Chondrocyte (in vitro differentiated cells): ENCODE measurements around the gene SYT6. TPM values are rescaled to one million over a fixed set of nuclear protein-coding genes. Genes with fewer than 3 reads are reported as not detected.

Experiments used
- DNase-seq: peaks from one replicate; pipeline ENCODE4 v3.0.0; 2021; ENCODE audit warnings: mixed read lengths, low spot score
- H3K27ac Mint-ChIP-seq: one replicate; pipeline ENCODE4 v1.8.0; 2021; ENCODE audit warnings: mild to moderate bottlenecking, moderate library complexity, mixed read lengths; ENCODE audit not compliant: unreplicated experiment
- H3K27me3 Mint-ChIP-seq: 2 replicates; pipeline ENCODE4 v1.8.0; 2021; ENCODE audit warnings: low read depth, mixed read lengths
- H3K36me3 Mint-ChIP-seq: 2 replicates; pipeline ENCODE4 v1.8.0; 2021; ENCODE audit warnings: low read depth, mixed read lengths
- H3K4me1 Mint-ChIP-seq: 2 replicates; pipeline ENCODE4 v1.8.0; 2021; ENCODE audit warnings: low read depth, mild to moderate bottlenecking, mixed read lengths
- H3K4me3 Mint-ChIP-seq: one replicate; pipeline ENCODE4 v1.8.0; 2021; ENCODE audit warnings: mild to moderate bottlenecking, moderate library complexity, mixed read lengths; ENCODE audit not compliant: unreplicated experiment
- H3K9me3 Mint-ChIP-seq: 2 replicates; pipeline ENCODE4 v1.8.0; 2021; ENCODE audit warnings: low read depth, mixed read lengths
- total RNA-seq: library from RNA; stranded (reverse); gene quantifications from 3 replicates; pipeline ENCODE4 v1.2.1, GENCODE V29; 2021
- TF ChIP-seq, protein P1 (sequence below): fragments of 200-600 bp; sonication (generic); IDR thresholded peaks from 2 replicates; pipeline ENCODE4 v1.5.0; 2021; ENCODE audit warnings: antibody characterized with exemption, mild to moderate bottlenecking, moderate library complexity

SYT6 gene
- total RNA-seq, 1 donor from 2014 or later = not detected

DNA sequence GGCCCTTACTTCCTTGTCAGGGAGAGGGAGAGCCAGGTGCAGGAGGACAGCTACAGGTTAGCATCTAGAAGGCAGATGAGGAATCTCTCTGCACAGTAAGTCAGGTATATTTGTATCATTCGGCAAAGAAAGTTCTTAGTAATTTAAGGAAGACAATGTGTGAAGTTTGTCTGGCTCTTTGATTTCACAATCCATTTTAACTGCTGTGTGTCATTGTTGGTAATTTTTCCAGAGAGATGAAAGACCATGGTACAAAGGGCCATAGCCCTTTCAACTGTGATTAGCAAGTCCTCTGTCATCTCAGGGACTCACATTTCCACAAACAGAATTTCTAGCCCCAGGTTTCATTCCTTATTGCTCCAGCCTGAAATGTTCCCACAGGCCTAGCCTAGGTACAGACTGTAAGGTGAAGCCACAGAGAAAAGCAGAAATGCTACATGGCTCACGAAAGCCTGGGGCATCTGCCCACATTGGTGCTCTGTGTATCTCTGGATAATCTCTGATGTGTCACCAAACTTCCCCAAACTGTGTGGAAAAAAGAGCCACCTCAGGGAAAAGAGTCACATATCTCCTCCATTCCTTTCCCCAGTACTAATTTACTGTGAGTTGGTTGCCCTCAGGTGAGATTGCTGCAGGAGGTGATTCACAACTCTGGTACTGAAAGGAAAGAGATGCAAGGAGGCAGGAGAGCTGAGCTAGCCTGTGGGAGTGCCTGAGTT, 70.6 kb downstream of the SYT6 start:
- Mint-ChIP-seq H3K36me3 (no peaks in the 10 kb centered on the region), H3K27ac (no peak overlapping the region), H3K4me3 (no peak overlapping the region), H3K9me3 (peaks cover 3% of the 10 kb centered on the region), H3K4me1 (no peaks in the 10 kb centered on the region), H3K27me3 (peaks cover 26% of the 10 kb centered on the region)
- DNase-seq = no peak
- TF ChIP-seq, protein P1, sequence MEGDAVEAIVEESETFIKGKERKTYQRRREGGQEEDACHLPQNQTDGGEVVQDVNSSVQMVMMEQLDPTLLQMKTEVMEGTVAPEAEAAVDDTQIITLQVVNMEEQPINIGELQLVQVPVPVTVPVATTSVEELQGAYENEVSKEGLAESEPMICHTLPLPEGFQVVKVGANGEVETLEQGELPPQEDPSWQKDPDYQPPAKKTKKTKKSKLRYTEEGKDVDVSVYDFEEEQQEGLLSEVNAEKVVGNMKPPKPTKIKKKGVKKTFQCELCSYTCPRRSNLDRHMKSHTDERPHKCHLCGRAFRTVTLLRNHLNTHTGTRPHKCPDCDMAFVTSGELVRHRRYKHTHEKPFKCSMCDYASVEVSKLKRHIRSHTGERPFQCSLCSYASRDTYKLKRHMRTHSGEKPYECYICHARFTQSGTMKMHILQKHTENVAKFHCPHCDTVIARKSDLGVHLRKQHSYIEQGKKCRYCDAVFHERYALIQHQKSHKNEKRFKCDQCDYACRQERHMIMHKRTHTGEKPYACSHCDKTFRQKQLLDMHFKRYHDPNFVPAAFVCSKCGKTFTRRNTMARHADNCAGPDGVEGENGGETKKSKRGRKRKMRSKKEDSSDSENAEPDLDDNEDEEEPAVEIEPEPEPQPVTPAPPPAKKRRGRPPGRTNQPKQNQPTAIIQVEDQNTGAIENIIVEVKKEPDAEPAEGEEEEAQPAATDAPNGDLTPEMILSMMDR = no peak

DNA sequence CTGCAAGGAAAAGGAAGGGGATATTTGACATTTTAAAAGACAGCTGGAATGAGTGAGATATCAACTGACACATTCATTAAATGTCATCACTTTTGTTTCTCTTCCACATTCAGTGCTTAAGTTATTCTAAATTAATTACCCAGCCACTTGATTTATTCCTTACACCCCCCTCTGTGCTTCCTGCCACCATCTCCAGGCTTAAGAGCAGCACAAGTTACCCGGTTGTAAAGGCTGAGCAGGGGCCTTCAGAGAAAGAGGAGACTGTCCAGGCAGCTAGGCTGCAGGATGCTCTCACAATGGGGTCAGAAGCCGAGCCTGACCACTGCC, 71.4 kb downstream of the SYT6 start:
- Mint-ChIP-seq H3K4me1 (no peaks in the 10 kb centered on the region), H3K4me3 (no peak overlapping the region), H3K9me3 (peaks cover 3% of the 10 kb centered on the region), H3K36me3 (no peaks in the 10 kb centered on the region), H3K27me3 (peaks cover 22% of the 10 kb centered on the region), H3K27ac (peak overlapping the region; percentile 23)
- TF ChIP-seq, protein P1 = no peak
- DNase-seq = no peak

DNA sequence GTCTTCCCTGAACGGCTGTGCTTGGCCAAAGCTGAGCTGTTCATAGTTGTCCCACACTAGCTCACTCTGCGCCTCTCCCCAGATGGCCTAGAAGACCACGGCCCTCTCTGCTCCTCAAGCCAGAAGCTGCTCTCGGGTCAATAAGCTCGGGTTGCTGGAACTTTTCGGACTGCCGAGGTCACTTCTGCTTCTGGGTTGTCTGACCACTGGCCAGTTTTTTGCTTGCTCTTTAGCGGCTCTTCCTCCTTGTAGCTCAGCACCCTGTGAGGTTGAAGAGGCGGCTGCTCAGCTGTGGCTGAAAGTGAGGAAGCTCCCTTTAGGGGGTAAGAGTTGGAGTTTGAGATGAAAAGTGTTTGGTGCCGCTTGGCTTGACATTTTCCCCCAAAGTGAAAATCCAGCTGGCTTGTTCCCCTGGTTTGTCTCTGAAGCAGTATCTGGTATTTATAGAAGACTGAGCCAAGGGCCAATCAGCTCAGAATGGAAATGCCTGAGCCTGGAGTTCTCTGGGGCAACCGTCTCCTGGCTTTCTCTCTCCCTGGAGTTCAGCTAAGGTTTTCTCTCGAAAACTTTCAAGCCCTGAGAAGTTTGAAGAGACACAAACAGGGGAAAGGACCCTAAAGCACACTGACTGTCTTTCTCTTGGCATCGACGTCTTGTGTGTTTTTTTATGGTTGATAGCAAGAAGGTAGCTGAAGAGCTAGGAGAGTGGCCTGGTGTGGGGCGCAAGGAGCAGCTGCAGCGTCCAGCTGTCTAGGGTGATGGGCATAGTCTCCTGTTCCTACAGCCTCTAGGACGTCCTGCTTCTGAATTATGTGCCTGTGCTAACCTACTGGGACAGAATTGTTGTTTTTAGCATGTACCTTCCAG, 72.0 kb downstream of the SYT6 start:
- H3K4me1 Mint-ChIP-seq = no peaks in the 10 kb centered on the region
- TF ChIP-seq, protein P1 = no peak
- DNase-seq = no peak
- H3K4me3 Mint-ChIP-seq = no peak overlapping the region
- H3K27me3 Mint-ChIP-seq = peaks cover 26% of the 10 kb centered on the region
- H3K9me3 Mint-ChIP-seq = peaks cover 3% of the 10 kb centered on the region
- H3K36me3 Mint-ChIP-seq = no peaks in the 10 kb centered on the region
- H3K27ac Mint-ChIP-seq = peak overlapping the region; percentile 23

DNA sequence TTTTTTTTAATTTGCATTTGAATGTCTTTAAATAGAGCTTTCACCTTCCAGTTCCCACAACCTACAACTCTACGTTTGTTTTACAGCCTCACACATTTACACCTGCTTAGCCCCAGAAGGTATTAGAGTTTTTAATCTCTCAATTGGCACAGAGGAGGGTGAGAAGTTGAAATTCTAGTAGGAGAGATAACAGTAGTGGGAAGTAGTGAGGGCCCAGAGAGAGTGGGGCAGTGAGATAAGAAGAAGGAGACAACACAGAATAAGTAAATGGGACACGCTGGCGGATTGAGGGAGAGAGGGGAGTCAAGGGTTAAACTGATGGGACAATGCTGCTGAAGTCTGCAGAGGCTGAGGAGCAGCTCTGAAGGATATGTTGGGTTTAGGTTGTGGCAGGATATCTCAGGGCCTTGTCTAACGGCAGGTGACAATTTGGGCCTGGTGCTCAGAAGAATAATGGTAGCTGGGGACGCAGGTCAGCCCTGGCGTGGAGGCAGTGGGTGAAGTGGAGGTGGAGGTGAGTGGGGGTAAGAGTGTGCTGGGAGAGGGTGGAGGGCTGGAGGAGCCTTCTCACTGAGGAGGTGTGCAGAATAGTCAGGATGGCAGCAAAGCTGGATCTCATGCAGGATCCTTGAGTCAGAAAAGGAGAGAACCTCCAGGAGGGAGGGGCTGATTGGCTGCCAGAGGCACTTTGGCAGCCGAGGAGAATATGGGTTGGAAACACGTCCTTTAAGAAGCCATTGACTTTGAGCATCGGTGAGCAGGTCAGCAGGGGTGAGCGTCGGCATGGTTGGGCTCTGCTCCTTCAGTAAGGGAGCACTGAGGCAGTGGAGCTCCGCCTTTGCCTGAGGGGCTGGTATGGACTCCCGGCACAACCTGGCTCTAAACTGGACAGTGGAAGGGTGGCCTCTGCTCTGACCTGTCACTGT, 72.9 kb downstream of the SYT6 start:
- Mint-ChIP-seq H3K27me3 (peaks cover 20% of the 10 kb centered on the region), H3K9me3 (peaks cover 3% of the 10 kb centered on the region), H3K36me3 (no peaks in the 10 kb centered on the region), H3K4me3 (no peak overlapping the region), H3K4me1 (no peaks in the 10 kb centered on the region), H3K27ac (no peak overlapping the region)
- DNase-seq = no peak
- TF ChIP-seq, protein P1 = no peak
